ENCODE measurements around the gene BRD3.

Gene BRD3

DNA sequence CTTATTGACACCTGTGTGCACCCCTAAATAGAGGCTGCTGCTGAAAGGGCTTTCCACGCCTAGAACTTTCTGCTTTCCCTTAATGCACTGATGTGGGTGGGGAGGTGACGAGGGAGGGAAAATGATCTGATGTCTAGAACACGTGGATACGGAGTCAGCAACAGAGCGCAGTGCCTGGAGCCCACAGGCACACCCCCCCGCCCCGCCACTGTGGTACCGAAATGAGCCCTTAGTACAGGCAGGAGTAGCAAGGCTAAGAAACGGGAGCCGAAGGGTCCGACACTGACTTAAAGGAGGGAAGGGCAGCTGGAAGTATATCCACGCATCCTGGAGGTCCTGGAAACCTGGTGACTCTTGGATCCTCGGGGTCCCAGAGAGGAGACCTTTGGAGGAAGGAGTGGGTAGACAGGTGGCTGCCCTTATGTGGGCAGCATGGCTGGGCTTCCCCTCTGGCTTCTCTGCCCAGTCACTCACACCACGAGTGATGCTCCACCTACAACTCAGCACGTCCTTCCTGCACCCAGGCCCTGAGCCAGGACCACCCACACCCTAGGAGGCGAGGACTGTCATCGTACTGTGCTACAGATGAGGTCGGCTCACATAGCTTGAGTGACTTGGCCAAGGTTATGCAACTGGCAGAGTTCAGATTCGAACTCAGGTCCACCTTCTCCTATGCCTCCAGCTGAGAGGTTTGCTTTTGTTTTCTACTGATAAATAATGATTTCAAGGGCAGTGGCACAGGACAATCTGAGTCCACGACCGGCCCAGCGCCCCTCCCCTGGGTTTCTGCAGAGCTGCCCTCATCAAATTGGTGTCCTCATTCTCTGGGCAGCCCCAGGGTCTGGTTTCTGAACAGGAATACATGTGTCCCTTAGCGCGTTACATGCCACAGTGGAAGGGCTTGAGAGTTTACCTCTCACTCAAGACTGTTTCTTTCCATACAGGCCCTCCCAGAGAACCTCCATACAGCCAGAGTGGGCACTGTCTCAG lies 71.0 kb downstream of the BRD3 start:
- TF ChIP-seq, protein P1, sequence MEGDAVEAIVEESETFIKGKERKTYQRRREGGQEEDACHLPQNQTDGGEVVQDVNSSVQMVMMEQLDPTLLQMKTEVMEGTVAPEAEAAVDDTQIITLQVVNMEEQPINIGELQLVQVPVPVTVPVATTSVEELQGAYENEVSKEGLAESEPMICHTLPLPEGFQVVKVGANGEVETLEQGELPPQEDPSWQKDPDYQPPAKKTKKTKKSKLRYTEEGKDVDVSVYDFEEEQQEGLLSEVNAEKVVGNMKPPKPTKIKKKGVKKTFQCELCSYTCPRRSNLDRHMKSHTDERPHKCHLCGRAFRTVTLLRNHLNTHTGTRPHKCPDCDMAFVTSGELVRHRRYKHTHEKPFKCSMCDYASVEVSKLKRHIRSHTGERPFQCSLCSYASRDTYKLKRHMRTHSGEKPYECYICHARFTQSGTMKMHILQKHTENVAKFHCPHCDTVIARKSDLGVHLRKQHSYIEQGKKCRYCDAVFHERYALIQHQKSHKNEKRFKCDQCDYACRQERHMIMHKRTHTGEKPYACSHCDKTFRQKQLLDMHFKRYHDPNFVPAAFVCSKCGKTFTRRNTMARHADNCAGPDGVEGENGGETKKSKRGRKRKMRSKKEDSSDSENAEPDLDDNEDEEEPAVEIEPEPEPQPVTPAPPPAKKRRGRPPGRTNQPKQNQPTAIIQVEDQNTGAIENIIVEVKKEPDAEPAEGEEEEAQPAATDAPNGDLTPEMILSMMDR (IDR thresholded peaks at IDR 0.05; ENCODE audit: control insufficient read depth, extremely low read depth, insufficient read depth), result no peak
- DNase-seq (ENCODE audit: low read depth), result no peak
- H3K4me3 ChIP-seq (ENCODE audit: low read depth, low read length), result no peak overlapping the region

DNA sequence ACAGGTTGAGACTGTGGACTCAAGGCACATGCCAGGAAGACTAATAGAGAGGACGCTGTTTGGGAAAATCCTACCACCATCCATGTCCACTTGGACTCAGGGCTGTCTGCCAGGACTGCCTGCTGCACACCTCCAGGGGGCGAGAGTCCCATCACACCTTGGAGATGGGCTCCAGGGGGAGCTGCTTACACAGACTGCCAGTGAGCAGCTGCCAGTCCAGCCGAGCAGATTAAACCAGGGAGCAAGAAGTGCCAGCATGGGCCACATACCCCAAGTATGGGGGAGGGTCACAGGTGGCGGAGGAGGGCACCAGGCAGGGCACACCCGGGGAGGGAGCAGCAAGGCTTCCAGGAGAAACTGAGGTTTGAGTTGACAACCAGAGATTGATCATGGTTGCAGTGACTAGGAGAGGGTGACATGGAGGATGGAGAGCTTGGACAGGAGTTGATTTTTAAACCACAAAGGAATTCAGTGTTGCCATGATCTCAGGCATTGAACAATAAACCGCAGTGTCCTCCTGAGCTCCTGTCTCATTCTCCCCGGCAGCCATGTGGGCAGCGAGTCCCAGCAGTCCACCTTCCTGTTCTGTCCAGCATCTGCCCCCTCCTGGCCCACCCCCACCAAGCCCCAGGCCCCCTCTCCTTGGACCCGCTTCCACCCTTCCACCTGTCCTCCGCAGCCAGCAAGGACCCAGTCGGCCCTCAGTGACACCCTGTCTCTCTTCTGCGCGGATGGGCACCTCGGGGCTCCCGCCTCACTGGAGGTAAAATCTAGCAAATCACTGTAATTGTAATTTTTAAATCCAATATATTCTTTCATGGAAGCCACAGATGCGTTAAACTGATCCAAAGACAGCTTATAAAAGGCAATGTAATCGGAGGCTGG lies 72.6 kb downstream of the BRD3 start:
- no peak for DNase-seq (ENCODE audit: low read depth)
- TF ChIP-seq, protein P1 (IDR thresholded peaks at IDR 0.05; ENCODE audit: control insufficient read depth, extremely low read depth, insufficient read depth), result peak; percentile 39
- H3K4me3 ChIP-seq (ENCODE audit: low read depth, low read length), result no peak overlapping the region

DNA sequence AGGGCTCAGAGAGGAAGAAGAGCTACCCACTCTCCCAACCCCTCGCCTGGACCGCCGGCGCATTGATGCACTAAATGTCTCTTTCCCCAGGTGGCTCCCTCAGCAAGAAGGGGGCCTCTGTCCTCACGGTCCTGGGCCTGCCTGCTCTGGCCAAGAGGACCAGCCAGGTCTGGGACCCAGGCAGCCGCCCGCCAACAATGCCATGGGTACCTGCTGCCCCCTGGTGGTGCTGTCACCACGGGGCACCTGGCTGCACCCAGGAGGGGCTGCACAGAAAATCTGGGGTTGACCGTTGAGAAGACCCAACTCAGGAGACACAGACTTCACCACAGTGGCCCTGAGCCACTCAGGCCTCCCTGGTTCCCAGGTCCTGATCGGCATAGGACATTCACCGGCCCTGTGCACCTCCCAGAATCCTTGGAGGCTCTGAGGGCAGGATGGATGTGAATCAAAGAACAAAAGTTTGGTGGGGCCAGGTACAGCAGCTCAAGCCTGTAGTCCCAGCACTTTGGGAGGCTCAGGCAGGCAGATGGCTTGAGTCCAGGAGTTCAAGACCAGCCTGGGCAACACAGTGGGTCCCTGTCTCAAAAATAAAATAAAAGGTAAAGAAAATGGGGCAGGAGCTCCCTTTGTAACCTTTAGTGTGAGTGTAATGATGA lies 73.3 kb downstream of the BRD3 start:
- no peak for DNase-seq (ENCODE audit: low read depth)
- H3K4me3 ChIP-seq (ENCODE audit: low read depth, low read length), result no peak overlapping the region
- TF ChIP-seq, protein P1 (IDR thresholded peaks at IDR 0.05; ENCODE audit: control insufficient read depth, extremely low read depth, insufficient read depth), result peak; percentile 97

DNA sequence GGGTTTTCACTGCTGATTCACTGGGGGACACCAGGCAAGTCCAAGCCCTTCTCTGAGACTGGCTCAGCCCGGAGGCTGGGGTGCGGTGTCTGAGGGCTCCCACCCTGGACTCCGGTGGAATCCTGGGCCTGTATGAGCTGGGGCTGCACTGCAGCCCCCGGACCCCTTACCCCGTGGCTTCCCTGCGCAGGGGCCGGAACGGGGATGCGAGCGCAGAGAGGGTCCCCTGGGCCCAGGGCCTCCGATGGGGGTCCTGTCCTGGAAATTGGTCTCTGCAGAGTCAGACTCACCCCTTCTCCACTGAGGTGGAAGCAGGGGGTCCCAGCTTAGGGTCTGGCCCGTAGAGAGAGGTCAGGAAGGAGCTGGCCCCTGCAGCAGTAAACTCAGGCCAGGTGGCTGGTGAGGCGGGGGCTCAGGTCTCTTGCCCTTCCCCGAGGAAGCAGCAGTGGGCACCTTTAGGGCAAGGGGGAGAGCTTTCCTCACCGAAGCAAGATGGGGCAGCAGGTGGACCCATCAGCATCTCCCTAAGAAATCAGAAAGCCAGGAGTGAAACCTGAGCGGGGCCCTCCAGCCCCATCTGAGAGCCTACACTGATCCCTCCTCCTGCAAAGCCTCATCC lies 74.1 kb downstream of the BRD3 start:
- DNase-seq (ENCODE audit: low read depth), result no peak
- H3K4me3 ChIP-seq (ENCODE audit: low read depth, low read length), result peak overlapping the region; percentile 80
- TF ChIP-seq, protein P1 (IDR thresholded peaks at IDR 0.05; ENCODE audit: control insufficient read depth, extremely low read depth, insufficient read depth), result no peak

DNA sequence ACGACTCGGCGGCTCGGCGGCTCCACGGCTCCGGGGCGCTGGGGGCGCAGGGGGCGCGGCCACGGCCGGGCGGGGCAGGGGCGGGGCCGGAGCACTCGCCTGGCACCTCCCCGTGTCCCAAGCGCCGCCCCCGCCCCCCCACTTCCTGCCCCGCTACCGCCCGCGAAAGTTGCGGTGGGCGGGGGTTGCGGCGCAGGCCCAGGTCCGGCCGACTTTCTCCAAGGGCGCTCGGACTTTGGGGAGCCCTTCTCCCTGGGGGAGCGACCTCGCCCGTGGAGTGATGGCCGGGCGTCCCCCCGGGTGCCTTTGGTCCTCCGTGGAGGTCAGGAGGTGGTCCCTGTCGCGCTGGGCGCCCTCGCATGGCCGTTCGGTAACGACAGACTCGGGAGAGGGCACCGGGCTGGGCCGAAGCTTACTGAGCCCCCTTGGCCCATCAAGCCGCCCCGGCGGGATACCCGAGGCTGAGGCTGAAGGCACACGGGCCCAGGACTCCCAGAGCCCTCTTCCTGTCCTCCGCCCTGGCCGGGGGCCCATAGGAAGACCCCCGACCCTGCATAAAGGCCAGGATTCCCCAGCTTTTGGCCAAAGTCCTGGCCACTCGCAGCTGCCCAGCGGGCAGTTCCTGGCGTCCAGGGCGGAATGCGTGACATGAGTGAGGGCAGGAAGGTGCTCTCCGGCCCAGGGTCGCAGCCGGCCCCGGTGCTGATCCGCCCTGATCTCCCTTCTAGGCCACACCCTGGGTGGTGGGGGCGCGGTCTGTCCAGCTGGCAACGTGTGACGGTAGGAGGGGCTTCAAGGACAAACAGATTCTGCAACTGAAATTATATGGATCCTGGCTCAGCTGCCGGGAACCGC lies 74.8 kb downstream of the BRD3 start:
- H3K4me3 ChIP-seq (ENCODE audit: low read depth, low read length), result peak overlapping the region; percentile 80
- peak; percentile 67 for DNase-seq (ENCODE audit: low read depth)
- TF ChIP-seq, protein P1 (IDR thresholded peaks at IDR 0.05; ENCODE audit: control insufficient read depth, extremely low read depth, insufficient read depth), result peak; percentile 61
